Activated CD8-positive, alpha-beta memory T cell treated with anti-CD3 and anti-CD28 coated beads, Interleukin-2, amount 50 U/mL, for 24 hours (primary cell): ENCODE results near the gene AGTPBP1.
"Not testable (repeated sequence)": the region's sequence is repeated elsewhere in the genome, so short reads cannot be mapped to it uniquely, and the experiment has no call there.

ENCODE experiments used
- DNase-seq: peaks from one replicate; pipeline ENCODE4 v3.0.0-alpha.2; 2020; ENCODE audit errors: extremely low read depth

Gene AGTPBP1

GRCh38 chr9:85639675-85640186 lies 102.0 kb downstream of the AGTPBP1 start:
- DNase-seq = no peak

GRCh38 chr9:85631809-85632208 lies 109.9 kb downstream of the AGTPBP1 start:
- no peak for DNase-seq

- no peak for DNase-seq
Observed at GRCh38 chr9:85630676-85631075, 111.1 kb downstream of the AGTPBP1 start.

GRCh38 chr9:85617141-85617670 lies 124.5 kb downstream of the AGTPBP1 start:
- no peak for DNase-seq

GRCh38 chr9:85615792-85616191 lies 126.0 kb downstream of the AGTPBP1 start:
- DNase-seq = no peak

- DNase-seq = no peak
Observed at GRCh38 chr9:85610074-85610860, 131.5 kb downstream of the AGTPBP1 start.

- no peak for DNase-seq
Observed at GRCh38 chr9:85605905-85606304, 135.8 kb downstream of the AGTPBP1 start.

- DNase-seq = no peak
Observed at GRCh38 chr9:85603936-85604335, 137.8 kb downstream of the AGTPBP1 start.

- no peak for DNase-seq
Observed at GRCh38 chr9:85602742-85603141, 139.0 kb downstream of the AGTPBP1 start.

- no peak for DNase-seq
Observed at GRCh38 chr9:85600675-85601263, 141.0 kb downstream of the AGTPBP1 start.

- DNase-seq = no peak
Observed at GRCh38 chr9:85599540-85600105, 142.1 kb downstream of the AGTPBP1 start.

GRCh38 chr9:85594316-85594715 lies 147.4 kb downstream of the AGTPBP1 start:
- DNase-seq = no peak

- no peak for DNase-seq
Observed at GRCh38 chr9:85586684-85587083, 155.1 kb downstream of the AGTPBP1 start.

- DNase-seq = no peak
Observed at GRCh38 chr9:85577353-85577952, 164.3 kb downstream of the AGTPBP1 start.

- no peak for DNase-seq
Observed at GRCh38 chr9:85575868-85576267, 165.9 kb downstream of the AGTPBP1 start.

GRCh38 chr9:85573546-85573945 lies 168.2 kb downstream of the AGTPBP1 start:
- DNase-seq = not testable (repeated sequence)

- not testable (repeated sequence) for DNase-seq
Observed at GRCh38 chr9:85572917-85573316, 168.8 kb downstream of the AGTPBP1 start.

- no peak for DNase-seq
Observed at GRCh38 chr9:85569988-85570387, 171.8 kb downstream of the AGTPBP1 start.

GRCh38 chr9:85559526-85559925 lies 182.2 kb downstream of the AGTPBP1 start:
- DNase-seq = no peak

- DNase-seq = no peak
Observed at GRCh38 chr9:85554349-85554748, 187.4 kb downstream of the AGTPBP1 start.

- DNase-seq = no peak
Observed at GRCh38 chr9:85553475-85553874, 188.3 kb downstream of the AGTPBP1 start.

- DNase-seq = no peak
Observed at GRCh38 chr9:85547599-85547998, 194.2 kb downstream of the AGTPBP1 start.
